HG03108 (cell line): ENCODE results near the gene PRR22.
"Not testable (repeated sequence)": the region's sequence is repeated elsewhere in the genome, so short reads cannot be mapped to it uniquely, and the experiment has no call there.

Source experiments
- ATAC-seq: cut with Tn5 transposase; IDR thresholded peaks from one replicate; pipeline ENCODE4 v1.9.1; 2021; ENCODE audit warnings: moderate library complexity; ENCODE audit not compliant: unreplicated experiment

PRR22 gene

DNA sequence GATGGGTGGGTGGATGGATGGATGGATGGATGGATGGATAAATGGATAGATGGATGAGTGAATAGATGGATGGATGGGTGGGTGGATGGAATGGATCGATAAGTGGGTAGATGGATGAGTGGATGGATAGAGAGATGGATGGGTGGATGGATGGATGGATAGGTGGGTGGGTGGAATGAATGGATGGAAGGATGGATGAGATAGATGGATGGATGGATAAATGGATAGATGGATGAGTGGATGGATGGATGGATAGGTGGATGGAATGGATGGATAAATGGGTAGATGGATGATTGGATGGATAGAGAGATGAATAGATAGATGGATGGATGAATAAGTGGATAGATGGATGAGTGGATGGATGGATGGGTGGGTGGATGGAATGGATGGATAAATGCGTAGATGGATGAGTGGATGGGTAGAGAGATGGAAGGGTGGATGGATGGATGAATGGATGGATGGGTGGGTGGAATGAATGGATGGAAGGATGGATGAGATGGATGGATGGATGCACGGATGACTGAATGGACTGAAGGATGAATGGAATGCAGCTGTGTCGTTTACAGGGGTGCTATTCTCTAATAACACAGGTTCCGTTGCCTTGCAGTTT is 21.8 kb downstream of the PRR22 start:
- no peak for ATAC-seq

DNA sequence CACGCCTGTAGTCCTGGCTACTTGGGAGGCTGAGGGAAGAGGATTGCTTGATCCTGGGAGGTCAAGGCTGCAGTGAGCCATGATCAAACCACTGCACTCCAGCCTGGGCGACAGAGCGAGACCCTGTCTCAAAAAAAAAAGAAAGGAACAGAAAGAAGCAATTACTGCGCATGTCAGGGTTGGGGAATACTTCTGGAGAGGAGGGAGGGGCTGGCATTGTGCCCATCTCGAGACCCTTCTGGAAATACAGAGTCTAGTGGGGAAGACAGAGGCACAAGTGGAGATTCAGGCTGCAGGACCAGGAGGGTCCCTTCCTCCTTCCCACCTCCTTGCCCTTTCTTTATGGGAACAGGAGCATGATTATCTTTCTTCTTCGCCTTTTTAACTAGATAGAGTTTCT is 30.8 kb downstream of the PRR22 start:
- no peak for ATAC-seq

DNA sequence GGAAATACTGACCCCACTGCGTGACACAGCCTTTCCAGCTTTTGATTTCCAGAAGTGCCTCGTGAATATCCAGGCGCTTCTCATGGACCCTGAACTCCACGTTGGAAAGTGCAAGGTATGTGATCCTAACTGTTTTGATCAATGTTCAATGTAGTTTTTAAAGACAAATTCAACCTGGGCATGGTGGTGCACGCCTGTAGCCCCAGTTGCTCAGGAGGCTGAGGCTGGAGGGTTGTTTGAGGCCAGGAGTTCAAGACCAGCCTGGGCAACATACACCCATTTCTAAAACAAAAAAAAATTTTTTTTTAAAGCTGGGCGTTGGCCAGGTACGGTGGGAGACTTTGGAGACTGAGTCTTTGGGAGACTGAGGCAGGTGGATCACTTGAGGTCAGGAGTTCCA is 32.8 kb downstream of the PRR22 start:
- no peak for ATAC-seq

DNA sequence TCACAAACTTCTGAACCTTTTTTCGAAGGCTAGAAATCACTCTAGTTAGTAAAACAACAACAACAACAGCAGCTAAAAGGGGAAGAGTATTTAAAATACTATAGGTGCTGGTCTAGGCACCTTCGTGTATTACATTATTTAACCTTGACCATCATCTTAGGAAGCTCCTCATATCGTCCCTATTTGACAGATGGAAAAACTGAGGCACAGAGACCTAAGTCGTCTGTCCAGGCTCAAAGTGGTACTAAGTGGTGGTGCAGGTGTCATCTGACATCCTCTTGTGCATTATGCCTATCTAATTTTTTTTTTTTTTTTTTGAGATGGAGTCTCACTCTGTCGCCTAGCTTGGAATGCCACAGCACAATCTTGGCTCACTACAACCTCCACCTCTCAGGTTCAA is 35.0 kb downstream of the PRR22 start:
- ATAC-seq: no peak

DNA sequence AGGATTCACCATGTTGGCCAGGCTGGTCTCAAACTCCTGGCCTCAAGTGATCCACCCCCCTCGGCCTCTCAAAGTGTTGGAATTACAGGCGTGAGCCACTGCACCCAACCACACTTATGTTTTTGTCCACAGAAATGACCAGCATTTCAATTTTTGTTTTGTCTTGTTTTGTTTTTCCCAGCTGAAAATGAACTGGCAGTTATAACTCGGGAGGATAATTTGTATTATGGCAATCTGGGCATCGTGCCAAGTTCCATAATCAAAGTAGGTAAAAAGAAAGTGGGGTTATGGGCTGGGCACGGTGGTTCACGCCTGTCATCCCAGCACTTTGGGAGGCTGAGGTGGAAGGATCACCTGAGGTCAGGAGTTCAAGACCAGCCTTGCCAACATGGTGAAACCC is 35.6 kb downstream of the PRR22 start:
- not testable (repeated sequence) for ATAC-seq

DNA sequence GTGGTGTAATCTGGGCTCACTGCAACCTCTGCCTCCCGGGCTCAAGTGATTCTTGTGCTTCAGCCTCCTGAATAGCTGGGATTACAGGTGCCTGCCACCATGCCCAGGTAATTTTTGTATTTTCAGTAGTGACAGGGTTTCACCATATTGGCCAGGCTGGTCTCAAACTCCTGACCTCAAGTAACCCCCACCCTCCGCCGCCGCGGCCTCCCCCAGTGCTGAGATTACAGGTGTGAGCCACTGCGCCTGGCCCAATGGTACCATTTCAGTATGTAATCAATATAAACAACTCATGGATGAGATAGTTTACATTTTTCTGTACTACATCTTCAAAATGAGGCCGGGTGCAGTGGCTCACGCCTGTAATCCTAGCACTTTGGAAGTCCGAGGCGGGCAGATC is 39.5 kb downstream of the PRR22 start:
- not testable (repeated sequence) for ATAC-seq

DNA sequence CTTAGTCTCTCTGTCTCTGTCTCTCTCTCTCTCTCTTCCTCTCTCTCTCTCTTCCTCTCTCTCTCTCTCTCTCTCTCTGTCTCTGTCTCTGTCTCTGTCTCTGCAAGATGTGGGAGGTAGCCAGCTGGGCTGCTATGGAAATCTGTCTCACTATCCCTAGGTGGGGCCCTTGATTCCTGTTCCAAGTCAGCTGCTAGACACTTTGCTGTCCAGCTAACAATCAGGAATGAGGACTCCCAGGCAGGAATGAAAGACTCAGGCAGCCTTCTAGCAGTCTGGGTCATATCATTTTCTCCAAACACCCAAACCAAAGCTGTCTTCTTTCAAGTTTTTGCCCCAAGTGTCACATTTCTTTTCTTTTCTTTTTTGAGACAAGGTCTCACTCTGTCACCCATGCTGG is 40.9 kb downstream of the PRR22 start:
- no peak for ATAC-seq

DNA sequence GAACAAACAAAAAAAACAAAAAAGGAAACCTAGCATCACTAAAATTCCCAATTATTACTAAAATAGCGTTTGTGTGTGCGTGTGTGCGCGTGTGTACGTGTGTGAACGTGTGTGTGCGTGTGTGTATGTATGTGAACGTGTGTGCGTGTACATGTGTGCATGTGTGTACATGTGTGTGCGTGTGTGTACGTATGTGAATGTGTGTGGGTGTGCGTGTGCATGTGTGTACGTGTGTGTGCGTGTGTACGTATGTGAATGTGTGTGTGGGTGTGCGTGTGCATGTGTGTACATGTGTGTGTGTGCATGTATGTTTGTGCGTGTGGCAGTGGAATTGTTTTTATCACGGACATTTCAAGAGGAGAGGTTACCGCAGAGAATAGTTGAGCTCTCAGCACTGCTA is 42.5 kb downstream of the PRR22 start:
- ATAC-seq: no peak

DNA sequence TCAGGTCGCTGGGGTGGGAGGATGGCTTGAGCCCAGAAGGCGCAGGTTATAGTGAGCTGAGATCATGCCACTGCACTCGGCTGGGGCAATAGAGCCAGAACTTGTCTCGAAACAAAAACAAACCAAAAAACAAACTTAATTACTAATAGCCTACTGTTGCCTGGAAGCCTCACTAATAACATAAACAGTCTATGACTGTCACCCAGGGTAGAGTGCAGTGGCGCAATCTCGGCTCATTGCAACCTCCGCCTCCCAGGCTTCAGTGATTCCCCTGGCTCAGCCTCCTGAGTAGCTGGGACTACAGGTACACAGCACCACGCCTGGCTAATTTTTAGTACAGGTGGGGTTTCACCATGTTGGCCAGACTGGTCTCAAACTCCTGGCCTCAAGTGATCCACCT is 46.1 kb downstream of the PRR22 start:
- no peak for ATAC-seq

DNA sequence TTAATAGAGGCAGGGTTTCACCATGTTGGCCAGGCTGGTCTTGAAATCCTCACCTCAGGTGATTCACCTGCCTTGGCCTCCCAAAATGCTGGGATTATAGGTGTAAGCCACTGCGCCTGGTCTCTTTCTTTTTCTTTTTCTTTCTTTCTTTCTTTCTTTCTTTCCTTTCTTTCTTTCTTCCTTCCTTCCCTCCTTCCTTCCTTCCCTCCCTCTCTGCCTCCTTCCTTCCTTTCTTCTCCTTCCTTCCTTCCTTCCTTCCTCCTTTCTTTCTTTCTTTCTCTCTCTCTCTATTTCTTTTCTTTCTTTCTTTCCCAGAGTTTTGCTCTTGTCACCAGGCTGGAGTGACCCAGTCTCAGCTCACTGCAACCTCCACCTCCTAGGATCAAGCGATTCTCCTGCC is 51.4 kb downstream of the PRR22 start:
- ATAC-seq: not testable (repeated sequence)
